T-helper 2 cell (primary cell): ENCODE data around the gene HCRT.
"Not testable (repeated sequence)": the region's sequence is repeated elsewhere in the genome, so short reads cannot be mapped to it uniquely, and the experiment has no call there.

Source experiments
- DNase-seq, 5 experiments: peaks; one replicate each; pipeline versions ENCODE4 v3.0.0 to v3.0.0-alpha.2; 2012 to 2022
- total RNA-seq, 2 donors: gene quantifications; one replicate each; lab custom pipeline; 2026; lab: John Stamatoyannopoulos, UW

The HCRT gene
- 0 to 0.27 reads per million in 2 donors for total RNA-seq

GRCh38 chr17:42184713-42185620, at the start of gene HCRT:
Gene HCRT (minus strand): TSS chr17:42185452. CDS start chr17:42185365, 87 bp downstream.
- DNase-seq: no peak

- DNase-seq: no peak
These were observed 48.7 kb upstream of the HCRT start for GRCh38 chr17:42233994-42234393.

- no peak for DNase-seq
These were observed 47.9 kb upstream of the HCRT start for GRCh38 chr17:42233156-42233555.

GRCh38 chr17:42230225-42230624, 45.0 kb upstream of the HCRT start:
- DNase-seq: peak in 1 of 5 experiments; percentile 86

- no peak for DNase-seq
These were observed 42.8 kb upstream of the HCRT start for GRCh38 chr17:42227849-42228700.

- no peak for DNase-seq
These were observed 40.4 kb upstream of the HCRT start for GRCh38 chr17:42225646-42226045.

- DNase-seq: no peak
These were observed 39.4 kb upstream of the HCRT start for GRCh38 chr17:42224651-42225050.

- peak in 4 of 5 experiments; percentile 28 to 75 (median 39) for DNase-seq
These were observed 36.9 kb upstream of the HCRT start for GRCh38 chr17:42221886-42222745.

GRCh38 chr17:42219280-42219679, 34.0 kb upstream of the HCRT start:
- DNase-seq: not testable (repeated sequence)

GRCh38 chr17:42214156-42214555, 28.9 kb upstream of the HCRT start:
- DNase-seq: peak in 1 of 5 experiments; percentile 26

- no peak for DNase-seq
These were observed 27.1 kb upstream of the HCRT start for GRCh38 chr17:42212382-42212781.

- not testable (repeated sequence) for DNase-seq
These were observed 26.7 kb upstream of the HCRT start for GRCh38 chr17:42211921-42212341.

GRCh38 chr17:42210046-42210445, 24.8 kb upstream of the HCRT start:
- no peak for DNase-seq

GRCh38 chr17:42206153-42206612, 20.9 kb upstream of the HCRT start:
- DNase-seq: not testable (repeated sequence)

- no peak for DNase-seq
These were observed 18.1 kb upstream of the HCRT start for GRCh38 chr17:42203354-42203753.

GRCh38 chr17:42202696-42203095, 17.4 kb upstream of the HCRT start:
- DNase-seq: no peak

- no peak for DNase-seq
These were observed 16.9 kb upstream of the HCRT start for GRCh38 chr17:42202159-42202558.

- no peak for DNase-seq
These were observed 16.2 kb upstream of the HCRT start for GRCh38 chr17:42201458-42201772.

- no peak for DNase-seq
These were observed 15.6 kb upstream of the HCRT start for GRCh38 chr17:42200706-42201457.

- DNase-seq: no peak
These were observed 14.3 kb upstream of the HCRT start for GRCh38 chr17:42199416-42200011.

- DNase-seq: no peak
These were observed 13.6 kb upstream of the HCRT start for GRCh38 chr17:42198897-42199296.
